ENCODE data around the gene CHTF18. TPM values are rescaled to one million over a fixed set of nuclear protein-coding genes. Genes with fewer than 3 reads are reported as not detected.

Gene CHTF18
- total and polyA plus RNA-seq, 2 of the 4 experiments (the other 2 are of a cell fraction), result 3.2 to 21.4 TPM

- no peak overlapping the region for H3K23ac ChIP-seq (ENCODE audit: low read depth, low read length)
Measured at GRCh38 chr16:756428-756827, 32.0 kb upstream of the CHTF18 start.

More at GRCh38 chr16:756428-756827, 32.0 kb upstream of the CHTF18 start:
- H3K4me2 ChIP-seq (ENCODE audit: low read depth, low read length), result no peak overlapping the region
- H2BK5ac ChIP-seq (ENCODE audit: low read depth, low read length, poor library complexity, severe bottlenecking), result no peak overlapping the region
- no peaks in the 10 kb centered on the region for H3K9me1 ChIP-seq (ENCODE audit: insufficient read depth, low read length)
- no peaks in the 10 kb centered on the region for H4K20me1 ChIP-seq (ENCODE audit: insufficient read depth, low read length)
- no peak overlapping the region for H4K8ac ChIP-seq (ENCODE audit: low read depth in 2 of 2, low read length in 2 of 2)
- H4K5ac ChIP-seq (ENCODE audit: low read depth, low read length), result no peak overlapping the region
- H3K4me3 ChIP-seq (ENCODE audit: insufficient read depth, low read depth, low read length), result no peak overlapping the region
- no peak overlapping the region for H2BK120ac ChIP-seq (ENCODE audit: low read depth, low read length)
- no peak overlapping the region for H3K56ac ChIP-seq (ENCODE audit: extremely low read depth, insufficient read depth, low read length)
- H2AK9ac ChIP-seq (replicated peaks; ENCODE audit: low read depth, low read length, poor library complexity), result no peak overlapping the region
- ATAC-seq (ENCODE audit: low read depth) (no peak), DNase-seq (no peak)
- no peak overlapping the region for H3K14ac ChIP-seq (replicated peaks; ENCODE audit: low read depth, low read length)
- intact Hi-C loops (cut with micrococcal nuclease) (no loop called here), in situ Hi-C loops (cut with MboI; ENCODE audit: low sequenced_read_pairs) (no loop called here), dilution Hi-C loops (cut with HindIII; ENCODE audit: low sequenced_read_pairs, unreplicated experiment) (no loop called here)
- no peaks in the 10 kb centered on the region for H3K79me1 ChIP-seq (ENCODE audit: low read depth in 1 of 2, low read length in 2 of 2)
- H3K36me3 ChIP-seq (ENCODE audit: control insufficient read depth, insufficient read depth, low read length), result no peaks in the 10 kb centered on the region
- no peak overlapping the region for H2AFZ ChIP-seq (replicated peaks; ENCODE audit: low read length, poor library complexity)
- no peak overlapping the region for H3K18ac ChIP-seq (ENCODE audit: low read depth, low read length)
- H3K4me1 ChIP-seq (ENCODE audit: control insufficient read depth, insufficient read depth, low read length), result no peaks in the 10 kb centered on the region
- H3K27me3 ChIP-seq (ENCODE audit: control insufficient read depth, insufficient read depth, low read length), result peaks cover 13% of the 10 kb centered on the region
- H2BK20ac ChIP-seq (ENCODE audit: low read depth, low read length), result no peak overlapping the region
- ChIA-PET CTCF (no interaction called here), POLR2A (ENCODE audit: unreplicated experiment) (no interaction called here)
- 100% methylated on average over 2 of the region's 5 CpGs; no CpG with 5 or more reads in 1 of the 2 experiments for WGBS, 2 experiments (ENCODE audit: extremely low coverage in 2 of 2, insufficient read length in 1 of 2)
- no peak overlapping the region for H3K27ac ChIP-seq (ENCODE audit: insufficient read depth, low read length)
- no TSS peak for BruUV-seq (replicated peaks)
- TF ChIP-seq MAZ (IDR thresholded peaks at IDR 0.05; ENCODE audit: borderline replicate concordance, low read depth, low read length) (no peak), RCOR1 (IDR thresholded peaks at IDR 0.05; ENCODE audit: insufficient replicate concordance, low read length) (no peak), NFE2L2 (IDR thresholded peaks at IDR 0.05; ENCODE audit: low read depth, low read length) (no peak), FOS (IDR thresholded peaks at IDR 0.05; ENCODE audit: low read depth, low read length) (no peak), SMC3 (IDR thresholded peaks at IDR 0.05; ENCODE audit: low read depth, low read length) (no peak), CHD1 (IDR thresholded peaks at IDR 0.05; ENCODE audit: low read depth, low read length) (no peak), CEBPB (IDR thresholded peaks at IDR 0.05; ENCODE audit: low read depth, low read length) (no peak), USF2 (IDR thresholded peaks at IDR 0.05; ENCODE audit: low read depth, low read length) (no peak), RAD21 (IDR thresholded peaks at IDR 0.05; ENCODE audit: low read length) (no peak)
- TF ChIP-seq, protein P1, sequence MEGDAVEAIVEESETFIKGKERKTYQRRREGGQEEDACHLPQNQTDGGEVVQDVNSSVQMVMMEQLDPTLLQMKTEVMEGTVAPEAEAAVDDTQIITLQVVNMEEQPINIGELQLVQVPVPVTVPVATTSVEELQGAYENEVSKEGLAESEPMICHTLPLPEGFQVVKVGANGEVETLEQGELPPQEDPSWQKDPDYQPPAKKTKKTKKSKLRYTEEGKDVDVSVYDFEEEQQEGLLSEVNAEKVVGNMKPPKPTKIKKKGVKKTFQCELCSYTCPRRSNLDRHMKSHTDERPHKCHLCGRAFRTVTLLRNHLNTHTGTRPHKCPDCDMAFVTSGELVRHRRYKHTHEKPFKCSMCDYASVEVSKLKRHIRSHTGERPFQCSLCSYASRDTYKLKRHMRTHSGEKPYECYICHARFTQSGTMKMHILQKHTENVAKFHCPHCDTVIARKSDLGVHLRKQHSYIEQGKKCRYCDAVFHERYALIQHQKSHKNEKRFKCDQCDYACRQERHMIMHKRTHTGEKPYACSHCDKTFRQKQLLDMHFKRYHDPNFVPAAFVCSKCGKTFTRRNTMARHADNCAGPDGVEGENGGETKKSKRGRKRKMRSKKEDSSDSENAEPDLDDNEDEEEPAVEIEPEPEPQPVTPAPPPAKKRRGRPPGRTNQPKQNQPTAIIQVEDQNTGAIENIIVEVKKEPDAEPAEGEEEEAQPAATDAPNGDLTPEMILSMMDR (conservative IDR thresholded peaks at IDR 0.05; ENCODE audit: low read depth, low read length), result no peak
- H2BK15ac ChIP-seq (ENCODE audit: low read depth, low read length), result no peak overlapping the region
- no peak overlapping the region for H2AK5ac ChIP-seq (ENCODE audit: low read depth, low read length)
- no peak overlapping the region for H3K9ac ChIP-seq (ENCODE audit: low read depth, low read length)
- no peak overlapping the region for H3K4ac ChIP-seq (ENCODE audit: low read depth, low read length)
- H3K9me3 ChIP-seq (ENCODE audit: control insufficient read depth, insufficient read depth, low read length), result peaks cover 3% of the 10 kb centered on the region
- H4K91ac ChIP-seq (ENCODE audit: insufficient read depth, low read depth, low read length), result no peak overlapping the region
